Suprapubic skin (tissue), 4 donors: ENCODE results near the gene COBLL1. TPM values are rescaled to one million over a fixed set of nuclear protein-coding genes. Genes with fewer than 3 reads are reported as not detected.
"Not testable (repeated sequence)": the region's sequence is repeated elsewhere in the genome, so short reads cannot be mapped to it uniquely, and the experiment has no call there.

Experiments used
- DNase-seq, 2 donors: peaks; one replicate each; pipeline ENCODE4 v3.0.0-alpha.2; 2019; ENCODE audit warnings: low spot score in 2 of 2
- H3K27ac ChIP-seq: fragments of 200-600 bp; sonication (generic); one replicate; pipeline ENCODE4 v1.5.1; 2019
- H3K27me3 ChIP-seq: fragments of 200-600 bp; sonication (generic); one replicate; pipeline ENCODE4 v1.5.1; 2019
- H3K36me3 ChIP-seq: fragments of 200-600 bp; sonication (generic); one replicate; pipeline ENCODE4 v1.5.1; 2019
- H3K4me1 ChIP-seq: fragments of 200-600 bp; sonication (generic); one replicate; pipeline ENCODE4 v1.5.1; 2019
- H3K4me3 ChIP-seq: fragments of 200-600 bp; sonication (generic); one replicate; pipeline ENCODE4 v1.5.1; 2019; ENCODE audit warnings: mild to moderate bottlenecking
- H3K9me3 ChIP-seq: fragments of 200-600 bp; sonication (generic); one replicate; pipeline ENCODE4 v1.5.1; 2019
- EP300 ChIP-seq: sonication (generic); formaldehyde crosslinking; IDR thresholded peaks from one replicate; pipeline ENCODE4 v1.6.1; 2017; ENCODE audit warnings: antibody characterized with exemption
- POLR2A ChIP-seq, 2 donors: fragments of 450-650 bp; IDR thresholded peaks; one replicate each; pipeline ENCODE4 v1.6.1; 2017; ENCODE audit warnings: antibody characterized with exemption in 2 of 2, mild to moderate bottlenecking in 2 of 2, moderate library complexity in 2 of 2
- POLR2AphosphoS5 ChIP-seq, 3 donors: sonication (generic); formaldehyde crosslinking; IDR thresholded peaks; one replicate each; pipeline ENCODE4 v1.6.1; 2017; ENCODE audit warnings: antibody characterized with exemption in 3 of 3
- WGBS: methylation state at CpG from one replicate; pipeline ENCODE4 v1.1.5; 2018; 5-methylcytosine and 5-hydroxymethylcytosine counted together
- total RNA-seq, 4 donors: library from RNA; depleted of rRNA; stranded (reverse); fragments of >200 nt; gene quantifications; one replicate each; pipeline ENCODE4 v1.1.0, GENCODE V29; 2016
- TF ChIP-seq, protein P1 (sequence below), 2 donors: fragments of 200-600 bp in 1 of 2; fragments of 450-650 bp in 1 of 2; sonication (generic) in 1 of 2; IDR thresholded peaks; one replicate each; pipeline ENCODE4 v1.5.1; 2016 to 2019; ENCODE audit warnings: antibody characterized with exemption in 2 of 2, mild to moderate bottlenecking in 1 of 2, moderate library complexity in 1 of 2

COBLL1 gene
- total RNA-seq, 4 donors from 2014 or later, result 36.2 to 170 (median 61.0) TPM

- no peak overlapping the region for H3K27ac ChIP-seq
These were observed 75.2 kb downstream of the COBLL1 start for GRCh38 chr2:164766216-164766953.

DNA sequence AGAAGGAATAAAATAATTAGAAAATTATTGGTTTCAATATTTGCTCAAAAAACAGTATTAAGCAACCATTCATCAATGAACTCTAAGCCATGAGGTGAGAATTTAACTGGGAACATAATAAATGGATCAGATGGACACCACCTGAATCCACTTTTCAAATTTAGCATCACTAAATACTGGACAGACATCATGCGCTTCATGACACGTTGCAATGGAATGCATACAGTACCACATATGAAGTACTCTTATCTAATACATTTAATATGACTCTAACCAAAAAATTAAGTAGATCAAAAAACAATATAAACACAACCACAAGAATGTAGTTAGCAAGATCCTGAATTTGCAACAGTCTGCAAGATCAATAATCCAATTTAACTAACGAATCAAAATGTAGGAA is 76.6 kb downstream of the COBLL1 start:
- no peaks in the 10 kb centered on the region for H3K36me3 ChIP-seq
- 85% methylated on average over 3 of the region's 3 CpGs for WGBS
- no peak overlapping the region for H3K27ac ChIP-seq
- H3K4me3 ChIP-seq, result no peak overlapping the region
- H3K4me1 ChIP-seq, result peaks cover 6% of the 10 kb centered on the region
- H3K9me3 ChIP-seq, result no peaks in the 10 kb centered on the region
- TF ChIP-seq POLR2AphosphoS5 (IDR thresholded peaks at IDR 0.05) (no peak), POLR2A (IDR thresholded peaks at IDR 0.05) (no peak), EP300 (no peak)
- TF ChIP-seq, protein P1, sequence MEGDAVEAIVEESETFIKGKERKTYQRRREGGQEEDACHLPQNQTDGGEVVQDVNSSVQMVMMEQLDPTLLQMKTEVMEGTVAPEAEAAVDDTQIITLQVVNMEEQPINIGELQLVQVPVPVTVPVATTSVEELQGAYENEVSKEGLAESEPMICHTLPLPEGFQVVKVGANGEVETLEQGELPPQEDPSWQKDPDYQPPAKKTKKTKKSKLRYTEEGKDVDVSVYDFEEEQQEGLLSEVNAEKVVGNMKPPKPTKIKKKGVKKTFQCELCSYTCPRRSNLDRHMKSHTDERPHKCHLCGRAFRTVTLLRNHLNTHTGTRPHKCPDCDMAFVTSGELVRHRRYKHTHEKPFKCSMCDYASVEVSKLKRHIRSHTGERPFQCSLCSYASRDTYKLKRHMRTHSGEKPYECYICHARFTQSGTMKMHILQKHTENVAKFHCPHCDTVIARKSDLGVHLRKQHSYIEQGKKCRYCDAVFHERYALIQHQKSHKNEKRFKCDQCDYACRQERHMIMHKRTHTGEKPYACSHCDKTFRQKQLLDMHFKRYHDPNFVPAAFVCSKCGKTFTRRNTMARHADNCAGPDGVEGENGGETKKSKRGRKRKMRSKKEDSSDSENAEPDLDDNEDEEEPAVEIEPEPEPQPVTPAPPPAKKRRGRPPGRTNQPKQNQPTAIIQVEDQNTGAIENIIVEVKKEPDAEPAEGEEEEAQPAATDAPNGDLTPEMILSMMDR (IDR thresholded peaks at IDR 0.05), result no peak
- H3K27me3 ChIP-seq, result no peaks in the 10 kb centered on the region
- DNase-seq, result no peak

More at GRCh38 chr2:164766216-164766953, 75.2 kb downstream of the COBLL1 start:
- no peaks in the 10 kb centered on the region for H3K27me3 ChIP-seq
- no peaks in the 10 kb centered on the region for H3K4me1 ChIP-seq
- no peak overlapping the region for H3K4me3 ChIP-seq
- WGBS, result 83% methylated on average over 4 of the region's 4 CpGs
- no peaks in the 10 kb centered on the region for H3K9me3 ChIP-seq
- no peak for DNase-seq
- no peaks in the 10 kb centered on the region for H3K36me3 ChIP-seq
- TF ChIP-seq POLR2A (IDR thresholded peaks at IDR 0.05) (no peak), EP300 (no peak), POLR2AphosphoS5 (IDR thresholded peaks at IDR 0.05) (no peak)
- TF ChIP-seq, protein P1 (IDR thresholded peaks at IDR 0.05), result no peak

DNA sequence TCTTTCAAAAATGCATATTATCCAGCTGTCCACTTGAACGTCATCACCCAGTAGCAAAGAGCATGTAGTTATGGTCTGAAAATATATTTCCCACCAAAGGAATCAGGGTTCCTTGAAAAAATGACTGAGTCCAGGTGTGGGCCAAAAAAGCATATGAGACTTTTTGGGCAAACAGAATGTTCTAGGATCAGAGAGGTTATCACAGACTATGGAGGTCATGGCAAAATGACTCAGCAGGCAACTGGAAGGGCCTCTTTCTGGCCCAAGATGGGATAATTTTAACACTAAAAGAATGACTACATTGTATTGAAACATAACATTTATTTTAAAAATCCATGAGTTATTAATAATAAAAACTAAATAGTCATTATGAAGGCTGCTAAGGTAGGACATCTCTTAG is 77.1 kb downstream of the COBLL1 start:
- Histone ChIP-seq H3K36me3 (no peaks in the 10 kb centered on the region), H3K27ac (no peak overlapping the region)
- 95% methylated on average over 1 of the region's 1 CpG for whole genome bisulfite sequencing

DNA sequence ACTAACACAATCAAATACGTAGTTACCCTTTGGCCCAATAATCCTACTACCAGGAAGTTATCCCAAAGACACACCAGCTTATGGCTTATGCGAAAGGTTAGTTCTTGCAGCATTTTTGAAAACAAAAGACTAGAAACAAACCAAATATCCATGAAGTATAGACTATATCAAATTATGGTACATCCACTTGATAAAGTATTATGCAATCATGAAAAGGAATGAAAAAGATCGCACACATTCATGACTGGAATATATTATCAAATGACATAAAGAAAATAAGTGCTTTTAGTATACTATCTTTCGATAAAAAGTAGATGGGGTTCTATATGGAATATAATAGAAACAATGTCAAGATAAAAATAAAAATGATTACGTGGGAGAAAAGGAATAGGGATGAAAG is 78.2 kb downstream of the COBLL1 start:
- peaks cover 20% of the 10 kb centered on the region for H3K4me1 ChIP-seq
- DNase-seq, result no peak
- 95% methylated on average over 5 of the region's 5 CpGs for WGBS
- no peaks in the 10 kb centered on the region for H3K9me3 ChIP-seq
- TF ChIP-seq POLR2AphosphoS5 (IDR thresholded peaks at IDR 0.05), result no peak
- no peak overlapping the region for H3K4me3 ChIP-seq
- H3K27ac ChIP-seq, result no peak overlapping the region
- H3K36me3 ChIP-seq, result no peaks in the 10 kb centered on the region
- no peaks in the 10 kb centered on the region for H3K27me3 ChIP-seq

More for the DNA sequence above, 77.1 kb downstream of the COBLL1 start:
- H3K27me3 ChIP-seq, result no peaks in the 10 kb centered on the region
- no peak overlapping the region for H3K4me3 ChIP-seq
- no peak for TF ChIP-seq POLR2A (IDR thresholded peaks at IDR 0.05)
- no peak for TF ChIP-seq POLR2AphosphoS5 (IDR thresholded peaks at IDR 0.05)
- TF ChIP-seq, protein P1 (IDR thresholded peaks at IDR 0.05), result no peak
- no peak for TF ChIP-seq EP300
- no peak for DNase-seq
- peaks cover 11% of the 10 kb centered on the region for H3K4me1 ChIP-seq
- no peaks in the 10 kb centered on the region for H3K9me3 ChIP-seq

DNA sequence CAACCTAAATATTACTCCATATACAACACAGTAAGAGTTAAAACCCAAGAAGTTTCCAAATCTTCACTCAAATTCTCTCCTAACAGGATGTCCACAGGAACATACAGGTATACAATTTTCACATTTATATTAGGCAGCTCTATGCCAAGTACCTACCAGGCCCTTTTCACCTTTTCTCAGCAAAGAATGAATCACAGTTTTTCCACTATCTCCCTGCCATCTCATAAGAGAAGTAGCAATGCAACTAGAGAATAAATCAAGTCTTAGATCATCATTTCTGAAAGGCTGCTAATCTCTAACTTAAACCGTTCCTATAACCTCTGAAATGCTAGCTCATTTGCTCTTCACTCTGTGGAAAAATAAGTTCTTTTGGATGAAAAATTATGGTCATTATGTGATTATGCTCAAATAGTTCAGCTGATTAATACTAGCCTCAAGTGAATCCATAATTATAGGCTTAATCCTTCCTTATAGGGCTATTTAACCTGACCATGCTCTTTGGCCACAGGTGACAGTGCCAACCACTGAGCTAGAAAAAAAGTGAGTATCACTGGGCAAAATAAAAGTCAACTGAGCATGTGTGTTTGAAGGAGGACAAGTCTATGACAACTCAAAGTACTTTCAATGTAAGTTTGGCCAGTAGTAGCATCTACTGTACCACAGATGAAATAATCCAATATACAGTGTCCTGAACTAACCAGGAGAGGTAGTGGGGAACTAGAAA is 79.7 kb downstream of the COBLL1 start:
- no peaks in the 10 kb centered on the region for H3K9me3 ChIP-seq
- DNase-seq, result no peak
- H3K36me3 ChIP-seq, result no peaks in the 10 kb centered on the region
- peaks cover 27% of the 10 kb centered on the region for H3K4me1 ChIP-seq
- no peaks in the 10 kb centered on the region for H3K27me3 ChIP-seq
- no peak overlapping the region for H3K27ac ChIP-seq
- no peak overlapping the region for H3K4me3 ChIP-seq
- WGBS, result 64% methylated on average over 1 of the region's 1 CpG
- TF ChIP-seq EP300, result no peak
- TF ChIP-seq POLR2AphosphoS5 (IDR thresholded peaks at IDR 0.05), result no peak

DNA sequence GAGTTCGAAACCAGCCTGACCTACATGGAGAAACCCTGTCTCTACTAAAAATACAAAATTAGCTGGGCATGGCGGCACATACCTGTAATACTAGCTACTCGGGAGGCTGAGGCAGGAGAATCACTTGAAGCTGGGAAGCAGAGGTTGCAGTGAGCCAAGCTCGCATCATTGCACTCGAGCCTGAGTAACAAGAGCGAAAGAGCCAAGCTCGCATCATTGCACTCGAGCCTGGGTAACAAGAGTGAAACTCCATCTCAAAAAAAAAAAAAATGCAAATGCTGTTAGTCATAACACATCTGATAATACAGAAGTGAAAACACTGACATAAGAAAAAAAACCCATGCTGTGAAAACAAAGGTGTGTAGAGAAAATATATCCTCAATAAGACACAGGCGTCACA is 80.4 kb downstream of the COBLL1 start:
- H3K4me3 ChIP-seq, H3K9me3 ChIP-seq, DNase-seq, H3K27ac ChIP-seq, H3K36me3 ChIP-seq, H3K27me3 ChIP-seq: not testable (repeated sequence)
- WGBS, result 78% methylated on average over 9 of the region's 9 CpGs
- peaks cover 33% of the 10 kb centered on the region for H3K4me1 ChIP-seq
